ENCODE data around the gene JARID2. TPM values are rescaled to one million over a fixed set of nuclear protein-coding genes. Genes with fewer than 3 reads are reported as not detected.
A peak's percentile ranks its signal among the peaks of the same experiment; 100 is the strongest.

JARID2 gene
- polyA plus RNA-seq, 1 donor from 2014 or later, result 25.5 TPM

DNA sequence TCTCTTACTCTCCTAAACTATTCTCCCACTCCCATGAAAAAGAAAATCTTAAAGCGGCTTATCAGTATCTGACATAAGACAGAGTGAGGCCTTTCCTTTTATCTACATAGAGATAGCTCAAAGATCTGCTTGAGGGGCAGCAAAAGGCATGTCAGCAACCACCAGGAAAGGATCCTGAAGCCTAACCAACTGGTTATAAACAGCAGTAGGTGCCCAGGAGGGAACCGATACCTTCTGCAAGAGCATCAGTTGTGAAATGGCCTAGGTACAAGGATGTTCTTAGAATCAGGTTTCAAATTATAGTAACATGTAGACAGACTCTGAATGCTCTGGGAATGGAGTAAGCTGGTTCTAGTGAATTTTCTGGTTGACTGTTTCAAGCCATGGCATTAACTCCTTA lies 21.4 kb downstream of the JARID2 start:
- H3K27ac ChIP-seq (ENCODE audit: low read length), result no peak overlapping the region
- H4K20me1 ChIP-seq (ENCODE audit: insufficient read depth), result no peaks in the 10 kb centered on the region
- no peak overlapping the region for H2AFZ ChIP-seq (ENCODE audit: low read depth, low read length)
- no peaks in the 10 kb centered on the region for H3K9me3 ChIP-seq (ENCODE audit: low read length)
- no peak overlapping the region for H3K4me3 ChIP-seq (ENCODE audit: low read length)
- no peak for TF ChIP-seq TAF1 (IDR thresholded peaks at IDR 0.05; ENCODE audit: low read depth)
- TF ChIP-seq, protein P1, sequence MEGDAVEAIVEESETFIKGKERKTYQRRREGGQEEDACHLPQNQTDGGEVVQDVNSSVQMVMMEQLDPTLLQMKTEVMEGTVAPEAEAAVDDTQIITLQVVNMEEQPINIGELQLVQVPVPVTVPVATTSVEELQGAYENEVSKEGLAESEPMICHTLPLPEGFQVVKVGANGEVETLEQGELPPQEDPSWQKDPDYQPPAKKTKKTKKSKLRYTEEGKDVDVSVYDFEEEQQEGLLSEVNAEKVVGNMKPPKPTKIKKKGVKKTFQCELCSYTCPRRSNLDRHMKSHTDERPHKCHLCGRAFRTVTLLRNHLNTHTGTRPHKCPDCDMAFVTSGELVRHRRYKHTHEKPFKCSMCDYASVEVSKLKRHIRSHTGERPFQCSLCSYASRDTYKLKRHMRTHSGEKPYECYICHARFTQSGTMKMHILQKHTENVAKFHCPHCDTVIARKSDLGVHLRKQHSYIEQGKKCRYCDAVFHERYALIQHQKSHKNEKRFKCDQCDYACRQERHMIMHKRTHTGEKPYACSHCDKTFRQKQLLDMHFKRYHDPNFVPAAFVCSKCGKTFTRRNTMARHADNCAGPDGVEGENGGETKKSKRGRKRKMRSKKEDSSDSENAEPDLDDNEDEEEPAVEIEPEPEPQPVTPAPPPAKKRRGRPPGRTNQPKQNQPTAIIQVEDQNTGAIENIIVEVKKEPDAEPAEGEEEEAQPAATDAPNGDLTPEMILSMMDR (IDR thresholded peaks at IDR 0.05; ENCODE audit: poor library complexity, severe bottlenecking), result no peak
- no peak for TF ChIP-seq EZH2 (IDR thresholded peaks at IDR 0.05; ENCODE audit: borderline replicate concordance, insufficient read depth, low read length, poor library complexity, severe bottlenecking)
- no peak for TF ChIP-seq EP300 (conservative IDR thresholded peaks at IDR 0.05; ENCODE audit: poor library complexity, severe bottlenecking)
- TF ChIP-seq, protein P2, sequence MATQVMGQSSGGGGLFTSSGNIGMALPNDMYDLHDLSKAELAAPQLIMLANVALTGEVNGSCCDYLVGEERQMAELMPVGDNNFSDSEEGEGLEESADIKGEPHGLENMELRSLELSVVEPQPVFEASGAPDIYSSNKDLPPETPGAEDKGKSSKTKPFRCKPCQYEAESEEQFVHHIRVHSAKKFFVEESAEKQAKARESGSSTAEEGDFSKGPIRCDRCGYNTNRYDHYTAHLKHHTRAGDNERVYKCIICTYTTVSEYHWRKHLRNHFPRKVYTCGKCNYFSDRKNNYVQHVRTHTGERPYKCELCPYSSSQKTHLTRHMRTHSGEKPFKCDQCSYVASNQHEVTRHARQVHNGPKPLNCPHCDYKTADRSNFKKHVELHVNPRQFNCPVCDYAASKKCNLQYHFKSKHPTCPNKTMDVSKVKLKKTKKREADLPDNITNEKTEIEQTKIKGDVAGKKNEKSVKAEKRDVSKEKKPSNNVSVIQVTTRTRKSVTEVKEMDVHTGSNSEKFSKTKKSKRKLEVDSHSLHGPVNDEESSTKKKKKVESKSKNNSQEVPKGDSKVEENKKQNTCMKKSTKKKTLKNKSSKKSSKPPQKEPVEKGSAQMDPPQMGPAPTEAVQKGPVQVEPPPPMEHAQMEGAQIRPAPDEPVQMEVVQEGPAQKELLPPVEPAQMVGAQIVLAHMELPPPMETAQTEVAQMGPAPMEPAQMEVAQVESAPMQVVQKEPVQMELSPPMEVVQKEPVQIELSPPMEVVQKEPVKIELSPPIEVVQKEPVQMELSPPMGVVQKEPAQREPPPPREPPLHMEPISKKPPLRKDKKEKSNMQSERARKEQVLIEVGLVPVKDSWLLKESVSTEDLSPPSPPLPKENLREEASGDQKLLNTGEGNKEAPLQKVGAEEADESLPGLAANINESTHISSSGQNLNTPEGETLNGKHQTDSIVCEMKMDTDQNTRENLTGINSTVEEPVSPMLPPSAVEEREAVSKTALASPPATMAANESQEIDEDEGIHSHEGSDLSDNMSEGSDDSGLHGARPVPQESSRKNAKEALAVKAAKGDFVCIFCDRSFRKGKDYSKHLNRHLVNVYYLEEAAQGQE (IDR thresholded peaks at IDR 0.05; ENCODE audit: borderline replicate concordance), result no peak
- no peak for TF ChIP-seq POLR2AphosphoS5 (IDR thresholded peaks at IDR 0.05)
- H3K79me2 ChIP-seq (replicated peaks; ENCODE audit: insufficient read depth, low read length), result peaks cover 69% of the 10 kb centered on the region
- H3K4me2 ChIP-seq (ENCODE audit: low read length), result no peak overlapping the region
- H3K9ac ChIP-seq (ENCODE audit: low read length), result no peak overlapping the region
- no peaks in the 10 kb centered on the region for H3K36me3 ChIP-seq (ENCODE audit: insufficient read depth, low read length)
- H3K9me2 ChIP-seq (ENCODE audit: insufficient read depth, low read length), result no peaks in the 10 kb centered on the region
- H3K27me3 ChIP-seq (ENCODE audit: insufficient read depth, low read depth, low read length), result no peaks in the 10 kb centered on the region
- no peaks in the 10 kb centered on the region for H3F3A ChIP-seq (ENCODE audit: insufficient read depth, low read length, poor library complexity, severe bottlenecking)

DNA sequence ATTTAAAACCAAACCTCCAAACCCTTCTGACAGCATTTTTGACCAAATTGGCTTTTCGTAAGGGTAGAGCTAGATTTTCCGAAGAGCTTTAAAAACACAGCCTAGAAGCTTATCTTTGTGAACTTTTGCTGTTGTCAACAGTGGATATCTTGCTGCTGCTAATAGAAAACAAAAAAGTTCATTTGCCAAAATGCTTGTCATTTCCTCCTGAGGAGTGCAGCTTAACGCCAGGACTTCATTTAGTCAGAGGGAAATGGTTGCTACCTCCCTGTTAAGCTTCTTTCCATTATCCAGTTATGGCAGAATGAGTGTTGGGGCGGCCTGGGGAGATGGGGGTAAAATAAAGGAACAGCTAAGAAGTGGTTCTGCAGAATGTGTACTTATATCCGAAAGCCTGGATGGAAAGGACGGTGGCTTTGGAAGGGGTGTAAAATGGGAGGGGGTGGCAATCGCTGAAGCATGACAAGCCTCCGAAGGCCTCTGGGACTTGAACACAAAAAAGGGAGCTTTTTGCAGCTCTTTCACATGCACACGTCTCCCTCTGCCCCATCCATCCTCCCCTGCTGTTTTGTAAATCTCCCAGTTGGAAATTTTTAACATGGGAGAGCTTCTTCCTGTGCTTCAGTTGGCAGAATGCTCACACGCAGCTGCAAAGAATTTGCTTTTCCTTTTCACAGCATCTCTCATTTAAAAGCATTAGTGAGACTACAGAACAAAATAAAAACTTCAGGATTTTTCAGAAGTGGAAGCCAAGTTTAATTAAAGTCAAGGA lies 22.5 kb downstream of the JARID2 start:
- Histone ChIP-seq H3K27ac (ENCODE audit: low read length) (no peak overlapping the region), H3K36me3 (ENCODE audit: insufficient read depth, low read length) (no peaks in the 10 kb centered on the region), H3K4me3 (ENCODE audit: low read length) (peak overlapping the region; percentile 9), H3K4me2 (ENCODE audit: low read length) (no peak overlapping the region), H4K20me1 (ENCODE audit: insufficient read depth) (no peaks in the 10 kb centered on the region), H3K9ac (ENCODE audit: low read length) (no peak overlapping the region), H3F3A (ENCODE audit: insufficient read depth, low read length, poor library complexity, severe bottlenecking) (no peaks in the 10 kb centered on the region), H3K79me2 (replicated peaks; ENCODE audit: insufficient read depth, low read length) (peaks cover 69% of the 10 kb centered on the region), H3K9me3 (ENCODE audit: low read length) (no peaks in the 10 kb centered on the region), H3K27me3 (ENCODE audit: insufficient read depth, low read depth, low read length) (no peaks in the 10 kb centered on the region), H2AFZ (ENCODE audit: low read depth, low read length) (no peak overlapping the region), H3K9me2 (ENCODE audit: insufficient read depth, low read length) (no peaks in the 10 kb centered on the region)
- no peak for TF ChIP-seq RAD21 (conservative IDR thresholded peaks at IDR 0.05)
- no peak for TF ChIP-seq SMC3 (conservative IDR thresholded peaks at IDR 0.05; ENCODE audit: poor library complexity)
- TF ChIP-seq EZH2 (IDR thresholded peaks at IDR 0.05; ENCODE audit: borderline replicate concordance, insufficient read depth, low read length, poor library complexity, severe bottlenecking), result no peak
- TF ChIP-seq, protein P1 (IDR thresholded peaks at IDR 0.05; ENCODE audit: poor library complexity, severe bottlenecking), result no peak
